OCI-LY1 (cell line): ENCODE results near the gene MESD.

Experiments used
- H2AFZ ChIP-seq: fragments of 200-600 bp; sonication (generic), shearing (Covaris generic); 2 replicates; pipeline ENCODE4 v1.6.0; 2014; ENCODE audit warnings: antibody characterized with exemption, mild to moderate bottlenecking, low read length
- H3F3A ChIP-seq: fragments of 200-600 bp; sonication (generic), shearing (Covaris generic); 2 replicates; pipeline ENCODE4 v1.6.0; 2014; ENCODE audit warnings: mild to moderate bottlenecking, antibody characterized with exemption, low read length, moderate library complexity; ENCODE audit not compliant: insufficient read depth
- H3K27ac ChIP-seq: fragments of 200-600 bp; sonication (generic); 2 replicates; pipeline ENCODE4 v1.5.1; 2014; ENCODE audit warnings: low read length, mixed run types, mild to moderate bottlenecking, low read depth; ENCODE audit not compliant: poor library complexity, severe bottlenecking
- H3K27me3 ChIP-seq: fragments of 200-600 bp; sonication (generic); 2 replicates; pipeline ENCODE4 v1.6.0; 2014; ENCODE audit warnings: antibody characterized with exemption, mild to moderate bottlenecking, low read length, moderate library complexity; ENCODE audit not compliant: insufficient read depth
- H3K36me3 ChIP-seq: fragments of 200-600 bp; sonication (generic); 2 replicates; pipeline ENCODE4 v1.6.1; 2014; ENCODE audit warnings: mild to moderate bottlenecking, antibody characterized with exemption, low read length, moderate library complexity, mixed read lengths; ENCODE audit not compliant: insufficient read depth
- H3K4me1 ChIP-seq: fragments of 200-600 bp; sonication (generic); 2 replicates; pipeline ENCODE4 v1.5.1; 2014; ENCODE audit warnings: mild to moderate bottlenecking, low read length, moderate library complexity; ENCODE audit not compliant: insufficient read depth, severe bottlenecking
- H3K4me2 ChIP-seq: fragments of 200-600 bp; sonication (generic), shearing (Covaris generic); 2 replicates; pipeline ENCODE4 v1.6.1; 2014; ENCODE audit warnings: low read length
- H3K4me3 ChIP-seq: fragments of 200-600 bp; sonication (generic); 2 replicates; pipeline ENCODE4 v1.5.1; 2014; ENCODE audit warnings: low read length, low read depth, mild to moderate bottlenecking, mixed read lengths; ENCODE audit not compliant: poor library complexity, severe bottlenecking
- H3K79me2 ChIP-seq: fragments of 200-600 bp; shearing (Covaris generic); 2 replicates; pipeline ENCODE4 v1.6.1; 2016; ENCODE audit warnings: mixed run types, low read length, mixed read lengths; ENCODE audit not compliant: insufficient read depth
- H3K9ac ChIP-seq: fragments of 200-600 bp; sonication (generic), shearing (Covaris generic); 2 replicates; pipeline ENCODE4 v1.6.1; 2014; ENCODE audit warnings: mild to moderate bottlenecking, low read length, mixed read lengths
- H3K9me2 ChIP-seq: fragments of 200-600 bp; sonication (generic), shearing (Covaris generic); 2 replicates; pipeline ENCODE4 v1.6.1; 2014; ENCODE audit warnings: low read depth, mild to moderate bottlenecking, low read length, mixed read lengths
- H3K9me3 ChIP-seq: fragments of 200-600 bp; shearing (Covaris generic); 2 replicates; pipeline ENCODE4 v1.6.1; 2014; ENCODE audit warnings: low read length, mixed read lengths
- H4K20me1 ChIP-seq: fragments of 200-600 bp; sonication (generic), shearing (Covaris generic); 2 replicates; pipeline ENCODE4 v1.6.0; 2016; ENCODE audit warnings: mild to moderate bottlenecking, low read length; ENCODE audit not compliant: insufficient read depth
- CTCF ChIP-seq: fragments of 200-600 bp; sonication (generic), shearing (Covaris generic); IDR thresholded peaks from 2 replicates; pipeline ENCODE4 v1.5.1; 2017; ENCODE audit warnings: mild to moderate bottlenecking, antibody characterized with exemption, low read length, moderate library complexity, mixed read lengths
- EZH2 ChIP-seq: fragments of 200-600 bp; sonication (generic), shearing (Covaris generic); IDR thresholded peaks from 2 replicates; pipeline ENCODE4 v1.8.0; 2017; ENCODE audit warnings: borderline replicate concordance, mixed run types, mild to moderate bottlenecking, antibody characterized with exemption, low read length, moderate library complexity, mixed read lengths

The MESD gene

DNA sequence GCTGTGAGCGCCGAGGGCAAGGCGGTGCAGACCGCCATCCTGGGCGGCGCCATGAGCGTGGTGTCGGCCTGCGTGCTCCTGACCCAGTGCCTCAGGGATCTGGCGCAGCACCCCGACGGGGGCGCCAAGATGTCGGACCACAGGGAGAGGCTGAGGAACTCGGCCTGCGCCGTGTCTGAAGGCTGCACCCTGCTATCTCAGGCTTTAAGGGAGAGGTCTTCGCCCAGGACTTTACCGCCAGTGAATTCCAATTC, 13.4 kb upstream of the MESD start:
- H4K20me1 ChIP-seq: peaks cover 4% of the 10 kb centered on the region; the same call in 1 of the 2 replicates
- H3K79me2 ChIP-seq: no peaks in the 10 kb centered on the region
- H3K9ac ChIP-seq: no peak overlapping the region
- no peak overlapping the region for H2AFZ ChIP-seq
- TF ChIP-seq CTCF (no peak), EZH2 (no peak)
- H3K27ac ChIP-seq: no peak overlapping the region
- H3K4me2 ChIP-seq: no peak overlapping the region
- H3F3A ChIP-seq: 0 out of 2 replicates have a peak, but pooled peaks cover 3% of the 10 kb centered on the region
- H3K4me3 ChIP-seq: no peak overlapping the region
- peaks cover 23% of the 10 kb centered on the region for H3K36me3 ChIP-seq
- H3K9me3 ChIP-seq: no peaks in the 10 kb centered on the region
- no peaks in the 10 kb centered on the region for H3K9me2 ChIP-seq
- H3K4me1 ChIP-seq: peaks cover 24% of the 10 kb centered on the region
- H3K27me3 ChIP-seq: no peaks in the 10 kb centered on the region

- Histone ChIP-seq H3K4me2 (peak overlapping the region; percentile 79), H3K9ac (peak overlapping the region; percentile 83; the same call in 1 of the 2 replicates), H3K27ac (no peak overlapping the region), H3F3A (0 out of 2 replicates have a peak, but pooled peaks cover 3% of the 10 kb centered on the region), H3K9me2 (no peaks in the 10 kb centered on the region), H3K27me3 (no peaks in the 10 kb centered on the region), H4K20me1 (peaks cover 4% of the 10 kb centered on the region; the same call in 1 of the 2 replicates), H3K4me3 (peak overlapping the region; percentile 88), H3K79me2 (no peaks in the 10 kb centered on the region), H3K9me3 (no peaks in the 10 kb centered on the region), H3K4me1 (peaks cover 24% of the 10 kb centered on the region), H2AFZ (no peak overlapping the region), H3K36me3 (peaks cover 23% of the 10 kb centered on the region)
- TF ChIP-seq EZH2 (no peak), CTCF (no peak)
These were observed 12.9 kb upstream of the MESD start for GRCh38 chr15:81002331-81003096.

DNA sequence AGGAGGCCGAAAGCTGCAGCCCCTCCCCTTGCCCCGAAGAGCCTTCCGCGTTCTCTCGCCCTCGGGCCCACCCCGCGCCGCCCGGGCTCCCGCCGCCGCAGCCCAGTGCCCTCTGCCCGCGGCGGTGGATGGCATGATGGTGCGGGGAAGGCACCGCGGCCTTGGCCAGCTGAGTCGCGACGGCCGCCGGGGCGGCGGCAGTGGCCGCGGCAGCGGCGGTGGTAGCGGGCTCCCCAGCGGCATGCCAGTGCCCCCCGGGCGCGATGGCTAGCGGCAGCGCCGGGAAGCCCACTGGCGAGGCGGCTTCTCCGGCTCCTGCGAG, 12.4 kb upstream of the MESD start:
- H3K9ac ChIP-seq: peak overlapping the region; percentile 83
- no peaks in the 10 kb centered on the region for H3K79me2 ChIP-seq
- H2AFZ ChIP-seq: no peak overlapping the region
- 0 out of 2 replicates have a peak, but pooled peaks cover 3% of the 10 kb centered on the region for H3F3A ChIP-seq
- no peak for TF ChIP-seq EZH2
- TF ChIP-seq CTCF: no peak
- H3K4me1 ChIP-seq: peaks cover 24% of the 10 kb centered on the region
- peaks cover 4% of the 10 kb centered on the region; the same call in 1 of the 2 replicates for H4K20me1 ChIP-seq
- no peak overlapping the region for H3K27ac ChIP-seq
- H3K36me3 ChIP-seq: peaks cover 23% of the 10 kb centered on the region
- H3K27me3 ChIP-seq: no peaks in the 10 kb centered on the region
- no peaks in the 10 kb centered on the region for H3K9me3 ChIP-seq
- H3K9me2 ChIP-seq: no peaks in the 10 kb centered on the region
- peak overlapping the region; percentile 88 for H3K4me3 ChIP-seq
- H3K4me2 ChIP-seq: peak overlapping the region; percentile 79
